HCT116 (cell line): ENCODE measurements around the gene STRIT1. TPM values are rescaled to one million over a fixed set of nuclear protein-coding genes. Genes with fewer than 3 reads are reported as not detected.

ENCODE experiments used
- ATAC-seq: fragments of 200-7000 bp; cut with Tn5 transposase; 2 replicates; pipeline ENCODE4 v1.9.1; 2020; ENCODE audit warnings: mild to moderate bottlenecking, moderate library complexity
- BruUV-seq: library from RNA; stranded (reverse); fragments of 400-500 nt; replicated peaks from 2 replicates; lab custom pipeline; 2021; lab: Mats Ljungman, UMichigan
- CTCF ChIA-PET: fragments of 300-600 bp; sonication (Branson Sonifier 250); formaldehyde crosslinking; loops from one replicate; lab custom pipeline; 2021; ENCODE audit warnings: antibody characterized with exemption; lab: Charles Lee
- POLR2A ChIA-PET: fragments of 300-600, 350-600 bp; sonication (Branson Sonifier 250); formaldehyde crosslinking; loops from one replicate; lab custom pipeline; 2021; ENCODE audit warnings: antibody characterized with exemption; lab: Charles Lee
- RAD21 ChIA-PET, 2 experiments: fragments of 300-600 bp; sonication (Branson Sonifier 250); formaldehyde crosslinking; loops; one replicate each; lab custom pipeline; 2023; ENCODE audit warnings: low total read pairs in 2 of 2; ENCODE audit not compliant: uncharacterized antibody in 2 of 2, unreplicated experiment in 2 of 2, low non-redundant PET in 1 of 2; lab: Charles Lee
- DNase-seq: peaks from one replicate; pipeline ENCODE4 v3.0.0-alpha.2; 2010; ENCODE audit warnings: low read depth, low spot score
- H2AFZ ChIP-seq: fragments of 200-600 bp; shearing (Covaris generic), sonication (generic); 2 replicates; pipeline ENCODE4 v1.6.1; 2017; ENCODE audit warnings: low read depth, mixed run types, mixed read lengths, antibody characterized with exemption, low read length; ENCODE audit not compliant: poor library complexity, severe bottlenecking
- H3K27ac ChIP-seq: 2 replicates; pipeline ENCODE4 v1.5.1; 2012; ENCODE audit warnings: low read depth, low read length
- H3K27me3 ChIP-seq: fragments of 200-600 bp; sonication (generic); 2 replicates; pipeline ENCODE4 v1.6.1; 2016; ENCODE audit warnings: mixed run types, low read length, mixed read lengths; ENCODE audit not compliant: insufficient read depth
- H3K36me3 ChIP-seq, 2 experiments: fragments of 200-500 bp in 1 of 2; fragments of 200-600 bp in 1 of 2; sonication (Bioruptor generic) in 1 of 2; sonication (generic) in 1 of 2; 2 replicates each; pipeline versions ENCODE4 v1.5.1 to v1.6.1; 2014 to 2016; ENCODE audit warnings: low read length in 2 of 2, inconsistent platforms in 1 of 2, mixed read lengths in 1 of 2, mixed run types in 1 of 2; ENCODE audit not compliant: insufficient read depth in 2 of 2, control insufficient read depth in 1 of 2
- H3K4me1 ChIP-seq, 2 experiments: fragments of 200-600 bp in 1 of 2; sonication (generic) in 1 of 2; 2 replicates each; pipeline versions ENCODE4 v1.5.1 to v1.6.1; 2012 to 2017; ENCODE audit warnings: low read length in 2 of 2, inconsistent platforms in 1 of 2, mild to moderate bottlenecking in 1 of 2, mixed read lengths in 1 of 2, mixed run types in 1 of 2, moderate library complexity in 1 of 2; ENCODE audit not compliant: insufficient read depth in 2 of 2, control insufficient read depth in 1 of 2
- H3K4me2 ChIP-seq: fragments of 200-600 bp; sonication (generic); 2 replicates; pipeline ENCODE4 v1.6.1; 2017; ENCODE audit warnings: mixed run types, low read length, mixed read lengths
- H3K4me3 ChIP-seq, 2 experiments: fragments of 200-600 bp in 1 of 2; sonication (generic) in 1 of 2; replicated peaks in 1 of 2; 2 replicates each; pipeline ENCODE4 v1.5.1; 2011 to 2016; ENCODE audit warnings: low read length in 2 of 2, control low read depth in 1 of 2, low read depth in 1 of 2, mild to moderate bottlenecking in 1 of 2, mixed read lengths in 1 of 2, mixed run types in 1 of 2
- H3K79me2 ChIP-seq: fragments of 200-600 bp; sonication (generic); 2 replicates; pipeline ENCODE4 v1.6.1; 2017; ENCODE audit warnings: mild to moderate bottlenecking, mixed run types, low read length, moderate library complexity, mixed read lengths; ENCODE audit not compliant: insufficient read depth
- H3K9ac ChIP-seq: fragments of 200-600 bp; sonication (generic); 2 replicates; pipeline ENCODE4 v1.6.1; 2016; ENCODE audit warnings: low read length, mixed read lengths
- H3K9me2 ChIP-seq: fragments of 200-600 bp; sonication (generic), shearing (Covaris generic); 2 replicates; pipeline ENCODE4 v1.6.1; 2017; ENCODE audit warnings: mixed run types, mild to moderate bottlenecking, moderate library complexity; ENCODE audit not compliant: insufficient read depth
- H3K9me3 ChIP-seq, 2 experiments: fragments of 200-500 bp in 1 of 2; fragments of 200-600 bp in 1 of 2; sonication (Bioruptor generic) in 1 of 2; sonication (generic) in 1 of 2; 2 replicates each; pipeline ENCODE4 v1.6.1; 2014 to 2017; ENCODE audit warnings: low read length in 2 of 2, mixed read lengths in 2 of 2, inconsistent platforms in 1 of 2, low read depth in 1 of 2, mild to moderate bottlenecking in 1 of 2, mixed run types in 1 of 2, moderate library complexity in 1 of 2; ENCODE audit not compliant: control insufficient read depth in 1 of 2, insufficient read depth in 1 of 2
- H4K20me1 ChIP-seq: fragments of 200-600 bp; sonication (generic), shearing (Covaris generic); 2 replicates; pipeline ENCODE4 v1.6.1; 2017; ENCODE audit warnings: mixed run types, mild to moderate bottlenecking, moderate library complexity; ENCODE audit not compliant: insufficient read depth
- CBX3 ChIP-seq: IDR thresholded peaks from 2 replicates; pipeline ENCODE4 v1.6.1; 2012; ENCODE audit warnings: low read depth
- CTCF ChIP-seq, 3 experiments: fragments of 200-600 bp in 1 of 3; sonication (generic) in 1 of 3; IDR thresholded peaks in 2 of 3; conservative IDR thresholded peaks in 1 of 3; 2 replicates each; pipeline ENCODE4 v1.5.1; 2012 to 2017; ENCODE audit warnings: low read depth in 2 of 3, low read length in 2 of 3, antibody characterized with exemption in 1 of 3, borderline replicate concordance in 1 of 3, control low read depth in 1 of 3, mild to moderate bottlenecking in 1 of 3, mixed read lengths in 1 of 3, mixed run types in 1 of 3, moderate library complexity in 1 of 3; ENCODE audit not compliant: insufficient read depth in 1 of 3
- EGR1 ChIP-seq: IDR thresholded peaks from 2 replicates; pipeline ENCODE4 v1.6.1; 2012; ENCODE audit warnings: low read depth
- FOSL1 ChIP-seq: IDR thresholded peaks from 2 replicates; pipeline ENCODE4 v1.6.1; 2012; ENCODE audit warnings: low read depth
- JUND ChIP-seq: IDR thresholded peaks from 2 replicates; pipeline ENCODE4 v1.6.1; 2012
- MAX ChIP-seq: IDR thresholded peaks from 2 replicates; pipeline ENCODE4 v1.6.1; 2012
- POLR2A ChIP-seq: IDR thresholded peaks from 2 replicates; pipeline ENCODE4 v1.7.0; 2011; ENCODE audit warnings: borderline replicate concordance; ENCODE audit not compliant: insufficient read depth, insufficient read length; ENCODE audit errors: extremely low read depth
- POLR2AphosphoS5 ChIP-seq: IDR thresholded peaks from 2 replicates; pipeline ENCODE4 v1.6.1; 2011; ENCODE audit warnings: mild to moderate bottlenecking, low read depth, low read length, moderate library complexity
- REST ChIP-seq: IDR thresholded peaks from 2 replicates; pipeline ENCODE4 v1.6.1; 2012; ENCODE audit warnings: low read depth
- SIN3A ChIP-seq: IDR thresholded peaks from 2 replicates; pipeline ENCODE4 v1.6.1; 2012; ENCODE audit warnings: low read depth
- SP1 ChIP-seq: IDR thresholded peaks from 2 replicates; pipeline ENCODE4 v1.6.1; 2012; ENCODE audit warnings: low read depth
- SRF ChIP-seq: IDR thresholded peaks from 2 replicates; pipeline ENCODE4 v1.6.1; 2012; ENCODE audit warnings: low read depth
- TCF7L2 ChIP-seq: IDR thresholded peaks from 2 replicates; pipeline ENCODE4 v1.7.0; 2011; ENCODE audit warnings: borderline replicate concordance, inconsistent platforms; ENCODE audit not compliant: insufficient read depth, insufficient read length; ENCODE audit errors: extremely low read depth
- ZBTB33 ChIP-seq: IDR thresholded peaks from 2 replicates; pipeline ENCODE4 v1.6.1; 2011; ENCODE audit warnings: mild to moderate bottlenecking, low read length, moderate library complexity; ENCODE audit not compliant: insufficient replicate concordance; ENCODE audit errors: extremely low read depth
- ZFX ChIP-seq: fragments of 450-650 bp; IDR thresholded peaks from 2 replicates; pipeline ENCODE4 v1.6.1; 2017
- ZNF274 ChIP-seq: fragments of 200-500 bp; sonication (Bioruptor generic); IDR thresholded peaks from 2 replicates; pipeline ENCODE4 v1.6.1; 2014; ENCODE audit warnings: mild to moderate bottlenecking, low read depth, low read length, inconsistent platforms
- intact Hi-C: fragments of 100-400 bp; cut with micrococcal nuclease; formaldehyde crosslinking; loops from 2 replicates; pipeline ENCODE4 v1.10.0; 2022
- total RNA-seq: library from RNA; stranded (reverse); gene quantifications from one replicate; pipeline ENCODE4 v1.2.1, GENCODE V29; 2021; ENCODE audit not compliant: unreplicated experiment

Gene STRIT1
- total RNA-seq, 1 experiment from 2014 or later, result not detected

- RAD21 ChIA-PET, result no interaction called here
Observed at GRCh38 chr3:155292693-155293092, 790 bp downstream of the STRIT1 start.

More at GRCh38 chr3:155292693-155293092, 790 bp downstream of the STRIT1 start:
- Histone ChIP-seq H3K36me3 (no peaks in the 10 kb centered on the region), H3K27me3 (no peaks in the 10 kb centered on the region), H4K20me1 (no peaks in the 10 kb centered on the region), H3K27ac (no peak overlapping the region), H3K9me2 (no peaks in the 10 kb centered on the region), H3K9ac (no peak overlapping the region), H2AFZ (no peak overlapping the region), H3K4me2 (no peak overlapping the region), H3K4me3 (no peak overlapping the region), H3K4me1 (no peaks in the 10 kb centered on the region), H3K9me3 (no peaks in the 10 kb centered on the region), H3K79me2 (no peaks in the 10 kb centered on the region)
- no TSS peak for BruUV-seq
- DNase-seq (no peak), ATAC-seq (no peak)
- CTCF ChIA-PET, result no interaction called here
- intact Hi-C loops, result no loop called here
- no peak for TF ChIP-seq SP1
- no peak for TF ChIP-seq CTCF (IDR thresholded peaks at IDR 0.05 in 2 of 3, conservative IDR thresholded peaks at IDR 0.05 in 1 of 3; ENCODE audit: borderline replicate concordance in 1 of 3, insufficient read depth in 1 of 3, low read depth in 2 of 3, low read length in 2 of 3)
- no peak for TF ChIP-seq SIN3A
- no peak for TF ChIP-seq SRF
- no peak for TF ChIP-seq ZBTB33
- TF ChIP-seq FOSL1, result no peak
- TF ChIP-seq CBX3, result no peak
- TF ChIP-seq JUND, result no peak
- no peak for TF ChIP-seq POLR2A
- no peak for TF ChIP-seq REST
- no peak for TF ChIP-seq EGR1
- no peak for TF ChIP-seq POLR2AphosphoS5
- no peak for TF ChIP-seq ZNF274
- no peak for TF ChIP-seq MAX
- no peak for TF ChIP-seq ZFX
- no peak for TF ChIP-seq TCF7L2
- POLR2A ChIA-PET, result no interaction called here
